Measurements from ENCODE around the gene DEFB132.
A peak's percentile ranks its signal among the peaks of the same experiment; 100 is the strongest.

DEFB132 gene

GRCh38 chr20:258269-258858, 840 bp downstream of the DEFB132 start:
- no peak overlapping the region for H3K9ac ChIP-seq (ENCODE audit: low read length)
- no peaks in the 10 kb centered on the region; the same call in 1 of the 2 replicates for H3K27me3 ChIP-seq (ENCODE audit: low read depth, low read length)
- peak overlapping the region; percentile 12; the same call in 1 of the 2 replicates for H3K27ac ChIP-seq (ENCODE audit: low read length)
- H3K36me3 ChIP-seq (replicated peaks; ENCODE audit: low read depth, low read length): no peaks in the 10 kb centered on the region
- H3K4me1 ChIP-seq (ENCODE audit: low read length): peaks cover 13% of the 10 kb centered on the region
- no peak overlapping the region for H3K4me3 ChIP-seq (ENCODE audit: low read length)
- no peaks in the 10 kb centered on the region for H4K20me1 ChIP-seq (ENCODE audit: insufficient read depth, low read length)
- peak overlapping the region; percentile 38 for H3K4me2 ChIP-seq (ENCODE audit: low read length)
- no peaks in the 10 kb centered on the region for H3K9me3 ChIP-seq (ENCODE audit: insufficient read depth, low read length)
- peak overlapping the region; percentile 85 for H2AFZ ChIP-seq (ENCODE audit: low read depth, low read length)
- TF ChIP-seq CTCF (IDR thresholded peaks at IDR 0.05; ENCODE audit: low read depth, low read length): no peak
- no peak for TF ChIP-seq EZH2phosphoT487 (IDR thresholded peaks at IDR 0.05; ENCODE audit: low read depth)
- no peaks in the 10 kb centered on the region for H3K79me2 ChIP-seq (ENCODE audit: low read length)

- peak overlapping the region; percentile 38; the same call in 1 of the 2 replicates for H3K4me2 ChIP-seq (ENCODE audit: low read length)
- no peak overlapping the region for H3K27ac ChIP-seq (ENCODE audit: low read length)
- TF ChIP-seq EZH2phosphoT487 (IDR thresholded peaks at IDR 0.05; ENCODE audit: low read depth): no peak
- TF ChIP-seq CTCF (IDR thresholded peaks at IDR 0.05; ENCODE audit: low read depth, low read length): no peak; the same call in 1 of the 2 replicates
- H2AFZ ChIP-seq (ENCODE audit: low read depth, low read length): peak overlapping the region; percentile 85; the same call in 1 of the 2 replicates
- no peaks in the 10 kb centered on the region for H3K79me2 ChIP-seq (ENCODE audit: low read length)
- H3K9ac ChIP-seq (ENCODE audit: low read length): no peak overlapping the region
- H3K36me3 ChIP-seq (replicated peaks; ENCODE audit: low read depth, low read length): no peaks in the 10 kb centered on the region
- H3K9me3 ChIP-seq (ENCODE audit: insufficient read depth, low read length): no peaks in the 10 kb centered on the region
- no peaks in the 10 kb centered on the region; the same call in 1 of the 2 replicates for H3K27me3 ChIP-seq (ENCODE audit: low read depth, low read length)
- no peaks in the 10 kb centered on the region for H4K20me1 ChIP-seq (ENCODE audit: insufficient read depth, low read length)
- H3K4me1 ChIP-seq (ENCODE audit: low read length): peaks cover 13% of the 10 kb centered on the region
- H3K4me3 ChIP-seq (ENCODE audit: low read length): no peak overlapping the region
Observed at GRCh38 chr20:258963-259362, 1.4 kb downstream of the DEFB132 start.

- H3K9ac ChIP-seq (ENCODE audit: low read length): no peak overlapping the region
- H3K4me1 ChIP-seq (ENCODE audit: low read length): peaks cover 13% of the 10 kb centered on the region
- TF ChIP-seq EZH2phosphoT487 (IDR thresholded peaks at IDR 0.05; ENCODE audit: low read depth) (no peak), CTCF (IDR thresholded peaks at IDR 0.05; ENCODE audit: low read depth, low read length) (no peak)
- H3K4me2 ChIP-seq (ENCODE audit: low read length): no peak overlapping the region
- no peaks in the 10 kb centered on the region for H3K79me2 ChIP-seq (ENCODE audit: low read length)
- no peak overlapping the region for H2AFZ ChIP-seq (ENCODE audit: low read depth, low read length)
- no peak overlapping the region for H3K4me3 ChIP-seq (ENCODE audit: low read length)
- H4K20me1 ChIP-seq (ENCODE audit: insufficient read depth, low read length): no peaks in the 10 kb centered on the region
- H3K9me3 ChIP-seq (ENCODE audit: insufficient read depth, low read length): no peaks in the 10 kb centered on the region
- H3K27ac ChIP-seq (ENCODE audit: low read length): no peak overlapping the region
- no peaks in the 10 kb centered on the region; the same call in 1 of the 2 replicates for H3K27me3 ChIP-seq (ENCODE audit: low read depth, low read length)
- no peaks in the 10 kb centered on the region for H3K36me3 ChIP-seq (replicated peaks; ENCODE audit: low read depth, low read length)
Observed at GRCh38 chr20:259981-260380, 2.5 kb downstream of the DEFB132 start.

GRCh38 chr20:263701-264100, 6.2 kb downstream of the DEFB132 start:
- no peak overlapping the region for H3K9ac ChIP-seq (ENCODE audit: low read length)
- 0 out of 2 replicates have a peak overlapping the region, but pooled peaks have one; percentile 31 for H2AFZ ChIP-seq (ENCODE audit: low read depth, low read length)
- no peaks in the 10 kb centered on the region for H3K79me2 ChIP-seq (ENCODE audit: low read length)
- H3K27me3 ChIP-seq (ENCODE audit: low read depth, low read length): no peaks in the 10 kb centered on the region; the same call in 1 of the 2 replicates
- peaks cover 13% of the 10 kb centered on the region for H3K4me1 ChIP-seq (ENCODE audit: low read length)
- H4K20me1 ChIP-seq (ENCODE audit: insufficient read depth, low read length): no peaks in the 10 kb centered on the region
- peak overlapping the region; percentile 27; the same call in 1 of the 2 replicates for H3K4me3 ChIP-seq (ENCODE audit: low read length)
- TF ChIP-seq CTCF (IDR thresholded peaks at IDR 0.05; ENCODE audit: low read depth, low read length) (no peak), EZH2phosphoT487 (IDR thresholded peaks at IDR 0.05; ENCODE audit: low read depth) (no peak)
- no peaks in the 10 kb centered on the region for H3K36me3 ChIP-seq (replicated peaks; ENCODE audit: low read depth, low read length)
- no peaks in the 10 kb centered on the region for H3K9me3 ChIP-seq (ENCODE audit: insufficient read depth, low read length)
- H3K4me2 ChIP-seq (ENCODE audit: low read length): peak overlapping the region; percentile 25
- no peak overlapping the region for H3K27ac ChIP-seq (ENCODE audit: low read length)

All from OCI-LY3 (cell line).